Stimulated activated effector memory CD8-positive, alpha-beta T cell treated with anti-CD3 and anti-CD28 coated beads, Interleukin-12 subunit alpha, Interleukin-12 subunit beta, amount 100 ng/mL, for 72 hours (primary cell): Measurements from ENCODE around the gene PRAMEF12.
"Not testable (repeated sequence)": the region's sequence is repeated elsewhere in the genome, so short reads cannot be mapped to it uniquely, and the experiment has no call there.

Source experiments
- ATAC-seq: fragments of 150-1000 bp; cut with Tn5 transposase; 2 replicates; pipeline ENCODE4 v1.10.0; 2021
- DNase-seq, 2 donors: peaks; one replicate each; pipeline ENCODE4 v3.0.0; 2021 to 2022; ENCODE audit warnings: low spot score in 2 of 2
- H3K27ac Mint-ChIP-seq: one replicate; pipeline ENCODE4 v1.8.0; 2022; ENCODE audit warnings: mild to moderate bottlenecking, mixed read lengths
- H3K36me3 Mint-ChIP-seq: one replicate; pipeline ENCODE4 v1.8.0; 2022; ENCODE audit warnings: mild to moderate bottlenecking, mixed read lengths
- H3K4me1 Mint-ChIP-seq: one replicate; pipeline ENCODE4 v1.8.0; 2022; ENCODE audit warnings: mixed read lengths
- H3K4me3 Mint-ChIP-seq: one replicate; pipeline ENCODE4 v1.8.0; 2022; ENCODE audit warnings: mild to moderate bottlenecking, mixed read lengths
- H3K9me3 Mint-ChIP-seq: one replicate; pipeline ENCODE4 v1.8.0; 2022; ENCODE audit warnings: mixed read lengths

Gene PRAMEF12

DNA sequence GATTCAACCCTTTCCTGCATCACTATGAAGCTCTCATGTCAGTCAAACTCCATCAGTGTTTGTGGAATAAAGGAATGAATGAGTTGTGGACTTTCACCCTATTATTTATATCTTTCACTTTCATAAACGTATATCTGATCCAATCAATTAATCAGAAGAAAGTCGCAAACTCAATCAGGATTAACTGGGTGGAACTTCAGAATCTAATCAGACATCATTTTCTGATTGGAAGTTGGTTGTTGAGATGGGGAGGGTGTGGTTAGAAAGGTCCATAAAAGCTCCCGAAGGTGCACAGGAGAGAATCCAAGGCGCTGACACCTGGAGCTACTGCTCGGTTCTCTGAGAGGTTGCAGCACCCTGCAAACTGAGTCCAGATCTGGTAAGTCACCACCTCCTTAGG lies at the start of gene PRAMEF12:
Gene PRAMEF12 (plus strand): TSS at position 301 of the 400 bp plus-strand sequence. CDS start 1,130 bp downstream, outside the sequence.
- DNase-seq = peak in 1 of 2 donors; percentile 28
- no peaks in the 10 kb centered on the region for H3K36me3 Mint-ChIP-seq
- no peak within 1 kb of the TSS for H3K27ac Mint-ChIP-seq
- no peaks in the 10 kb centered on the region for H3K4me1 Mint-ChIP-seq
- ATAC-seq = no peak
- no peaks in the 10 kb centered on the region for H3K9me3 Mint-ChIP-seq
- no peak within 1 kb of the TSS for H3K4me3 Mint-ChIP-seq

DNA sequence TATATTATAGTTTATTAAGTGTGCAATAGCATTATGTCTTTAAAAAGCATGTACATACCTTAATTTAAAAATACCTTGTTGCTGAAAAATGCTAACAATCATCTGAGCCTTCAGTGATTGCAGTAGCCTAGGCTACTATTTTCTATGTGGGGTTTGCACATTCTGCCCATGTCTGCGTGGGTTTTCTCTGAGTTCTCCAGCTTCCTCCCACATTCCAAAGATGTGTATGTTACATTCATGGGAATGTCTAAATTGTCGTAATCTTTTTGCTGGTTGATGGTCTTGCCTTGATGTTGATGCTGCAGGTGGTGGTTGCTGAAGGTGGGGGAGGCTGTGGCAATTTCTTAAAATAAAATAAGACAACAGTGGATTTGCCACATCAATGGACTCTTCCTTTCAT lies 45.1 kb upstream of the PRAMEF12 start:
- Mint-ChIP-seq H3K27ac (no peak overlapping the region), H3K4me1 (no peaks in the 10 kb centered on the region), H3K9me3 (peaks cover 4% of the 10 kb centered on the region), H3K4me3 (no peak overlapping the region), H3K36me3 (no peaks in the 10 kb centered on the region)
- no peak for ATAC-seq
- no peak for DNase-seq

DNA sequence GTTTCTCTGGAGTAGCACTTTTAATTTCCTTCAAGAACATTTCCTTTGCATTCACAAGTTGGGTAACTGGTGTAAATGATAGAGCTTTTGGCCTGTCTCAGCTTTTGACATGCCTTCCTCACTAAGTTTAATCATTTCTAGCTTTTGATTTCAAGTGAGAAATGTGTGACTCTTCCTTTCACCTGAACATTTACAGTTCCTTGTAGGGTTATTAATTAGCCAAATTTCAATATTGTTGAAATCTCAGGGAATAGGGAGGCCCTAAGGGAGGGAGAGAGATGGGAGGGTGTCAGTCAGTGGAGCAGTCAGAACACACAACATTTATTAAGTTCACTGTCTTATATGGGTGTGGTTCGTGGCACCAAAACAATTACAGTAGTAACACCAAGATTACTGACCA lies 43.4 kb upstream of the PRAMEF12 start:
- Mint-ChIP-seq H3K4me1 (no peaks in the 10 kb centered on the region), H3K4me3 (no peak overlapping the region), H3K9me3 (peaks cover 7% of the 10 kb centered on the region), H3K36me3 (no peaks in the 10 kb centered on the region), H3K27ac (no peak overlapping the region)
- DNase-seq = no peak
- ATAC-seq = no peak

DNA sequence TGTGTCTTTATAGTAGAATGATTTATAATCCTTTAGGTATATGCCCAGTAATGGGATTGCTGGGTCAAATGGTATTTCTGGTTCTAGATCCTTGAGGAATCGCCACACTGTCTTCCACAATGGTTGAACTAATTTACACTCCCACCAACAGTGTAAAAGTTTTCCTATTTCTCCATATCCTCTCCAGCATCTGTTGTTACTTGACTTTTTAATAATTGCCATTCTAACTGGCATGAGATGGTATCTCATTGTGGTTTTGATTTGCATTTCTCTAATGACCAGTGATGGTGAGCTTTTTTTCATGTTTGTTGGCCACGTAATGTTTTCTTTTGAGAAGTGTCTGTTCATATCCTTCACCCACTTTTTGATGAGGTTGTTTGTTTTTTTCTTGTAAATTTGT lies 42.5 kb upstream of the PRAMEF12 start:
- not testable (repeated sequence) for H3K27ac Mint-ChIP-seq, H3K36me3 Mint-ChIP-seq, DNase-seq, H3K4me3 Mint-ChIP-seq, H3K4me1 Mint-ChIP-seq, ATAC-seq
- H3K9me3 Mint-ChIP-seq = peaks cover 11% of the 10 kb centered on the region

DNA sequence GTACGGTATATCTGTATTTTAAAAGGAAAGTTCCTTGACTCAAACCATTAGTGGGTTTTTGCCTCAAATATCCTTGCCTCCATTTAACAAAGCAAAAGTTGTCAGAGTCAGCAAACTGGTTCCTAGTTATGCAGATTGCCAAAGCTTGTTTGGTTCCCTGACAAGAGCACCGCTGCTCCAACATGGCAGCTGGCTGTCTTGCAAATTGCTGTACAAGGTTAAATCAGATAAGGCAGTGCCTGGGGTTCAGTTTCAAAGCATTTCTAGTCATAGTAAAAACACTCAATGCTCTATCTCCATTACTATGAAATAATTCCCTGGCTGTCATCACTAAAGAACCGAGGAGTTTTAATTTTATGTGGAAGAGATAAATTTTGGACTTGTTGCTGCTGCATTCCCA lies 38.9 kb upstream of the PRAMEF12 start:
- Mint-ChIP-seq H3K4me1 (no peaks in the 10 kb centered on the region), H3K9me3 (peaks cover 12% of the 10 kb centered on the region), H3K4me3 (no peak overlapping the region), H3K36me3 (no peaks in the 10 kb centered on the region), H3K27ac (no peak overlapping the region)
- no peak for ATAC-seq
- DNase-seq = no peak

DNA sequence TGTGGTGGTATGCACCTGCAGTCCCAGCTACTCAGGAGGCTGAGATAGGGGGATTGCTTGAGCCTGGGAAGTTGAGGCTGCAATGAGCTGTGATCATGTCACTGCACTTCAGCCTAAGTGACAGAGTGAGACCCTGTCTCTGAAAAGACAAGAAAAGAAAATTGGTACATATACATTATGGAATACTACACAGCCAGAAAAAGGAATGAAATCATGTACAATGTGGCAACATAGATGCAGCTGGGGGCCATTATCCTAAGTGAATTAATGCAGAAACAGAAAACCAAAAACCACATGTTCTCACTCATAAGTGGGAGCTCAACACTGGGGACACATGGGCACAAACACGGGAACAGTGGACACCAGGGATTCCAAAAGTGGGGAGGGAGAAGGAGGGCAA lies 34.6 kb upstream of the PRAMEF12 start:
- no peak overlapping the region for H3K4me3 Mint-ChIP-seq
- H3K27ac Mint-ChIP-seq = no peak overlapping the region

DNA sequence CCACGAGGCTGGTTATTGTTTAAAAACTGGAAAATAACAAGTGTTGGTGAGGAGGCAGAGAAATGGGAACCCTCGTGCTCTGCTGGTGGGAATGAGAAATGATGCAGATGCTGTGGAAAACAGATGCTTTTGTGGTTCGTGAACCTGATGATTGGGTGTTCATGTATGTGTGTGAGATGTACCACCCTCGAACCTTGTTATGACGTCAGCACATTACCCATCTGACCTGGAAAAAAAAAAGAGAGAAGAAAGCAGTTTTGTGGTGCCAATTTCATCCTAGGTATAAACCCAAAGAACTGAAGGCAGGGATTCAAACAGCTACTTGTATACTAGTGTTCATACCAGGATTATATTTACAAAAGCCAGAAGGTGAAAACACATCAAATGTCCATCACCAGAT lies 33.9 kb upstream of the PRAMEF12 start:
- H3K9me3 Mint-ChIP-seq = peaks cover 6% of the 10 kb centered on the region
- ATAC-seq (no peak), DNase-seq (no peak)
- H3K36me3 Mint-ChIP-seq = no peaks in the 10 kb centered on the region
- H3K4me1 Mint-ChIP-seq = no peaks in the 10 kb centered on the region
- no peak overlapping the region for H3K4me3 Mint-ChIP-seq
- no peak overlapping the region for H3K27ac Mint-ChIP-seq

More for the DNA sequence above, 34.6 kb upstream of the PRAMEF12 start:
- no peaks in the 10 kb centered on the region for H3K36me3 Mint-ChIP-seq
- DNase-seq (no peak), ATAC-seq (no peak)
- no peaks in the 10 kb centered on the region for H3K4me1 Mint-ChIP-seq
- H3K9me3 Mint-ChIP-seq = peaks cover 6% of the 10 kb centered on the region

DNA sequence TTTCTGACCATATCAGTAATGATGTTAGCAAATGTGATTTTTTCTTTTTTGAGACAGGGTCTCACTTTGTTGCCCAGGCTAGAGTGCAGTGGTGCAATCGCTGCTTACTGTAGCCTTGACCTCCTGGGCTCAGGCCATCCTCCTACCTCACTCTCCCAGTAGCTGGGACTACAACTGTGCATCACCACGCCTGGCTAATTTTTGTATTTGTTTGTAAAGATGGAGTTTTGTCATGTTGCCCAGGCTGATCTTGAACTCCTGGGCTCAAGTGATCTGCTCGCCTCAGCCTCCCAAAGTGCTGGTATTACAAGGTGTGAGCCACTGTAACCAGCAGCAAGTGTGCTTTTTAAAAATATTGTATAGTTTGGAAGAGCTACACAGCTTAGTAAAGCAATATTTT lies 31.6 kb upstream of the PRAMEF12 start:
- no peak for ATAC-seq
- Mint-ChIP-seq H3K4me1 (no peaks in the 10 kb centered on the region), H3K9me3 (no peaks in the 10 kb centered on the region), H3K4me3 (no peak overlapping the region), H3K27ac (no peak overlapping the region), H3K36me3 (no peaks in the 10 kb centered on the region)
- no peak for DNase-seq

DNA sequence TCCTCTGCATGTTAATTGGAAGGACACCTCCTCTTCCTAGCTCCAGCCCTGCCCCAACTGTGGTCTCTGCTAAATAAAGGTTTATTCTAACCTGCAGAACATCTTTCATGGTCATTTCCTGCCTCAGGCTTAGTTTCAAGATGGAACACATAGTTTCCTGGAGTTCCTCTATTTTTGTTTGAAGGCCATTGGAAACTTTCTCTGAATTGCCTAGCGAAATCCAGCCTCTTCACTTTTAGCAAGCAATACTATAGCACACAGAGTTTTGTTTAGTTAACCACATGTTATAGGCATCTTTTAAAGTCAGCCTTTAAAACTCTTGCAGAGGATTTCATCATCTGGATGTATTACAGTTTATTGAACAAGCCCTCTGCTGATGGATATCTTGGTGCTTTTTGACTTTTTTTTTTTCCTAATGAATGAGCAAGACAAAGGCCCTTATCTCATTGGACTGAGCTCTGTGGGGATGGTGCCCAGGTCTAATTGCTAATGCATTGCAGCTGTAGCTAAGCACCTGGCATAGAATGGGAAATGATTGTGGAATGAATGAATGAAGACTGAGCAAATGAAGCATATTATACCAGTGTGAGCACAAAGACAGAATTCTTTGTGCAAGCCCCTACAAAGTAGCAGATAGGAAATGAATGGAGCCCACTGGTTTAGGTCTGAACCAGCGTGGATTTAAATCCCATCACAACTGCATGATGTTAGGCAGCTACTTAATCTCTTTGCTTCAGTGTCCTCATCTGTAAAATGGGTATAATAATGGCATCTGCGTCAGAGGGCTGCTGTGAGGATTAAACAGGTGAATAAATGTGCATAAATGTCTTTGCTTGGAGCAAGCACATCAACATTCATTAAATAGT lies 28.2 kb upstream of the PRAMEF12 start:
- Mint-ChIP-seq H3K27ac (no peak overlapping the region), H3K4me3 (no peak overlapping the region), H3K4me1 (no peaks in the 10 kb centered on the region), H3K9me3 (peaks cover 16% of the 10 kb centered on the region), H3K36me3 (no peaks in the 10 kb centered on the region)
- DNase-seq (no peak), ATAC-seq (no peak)

DNA sequence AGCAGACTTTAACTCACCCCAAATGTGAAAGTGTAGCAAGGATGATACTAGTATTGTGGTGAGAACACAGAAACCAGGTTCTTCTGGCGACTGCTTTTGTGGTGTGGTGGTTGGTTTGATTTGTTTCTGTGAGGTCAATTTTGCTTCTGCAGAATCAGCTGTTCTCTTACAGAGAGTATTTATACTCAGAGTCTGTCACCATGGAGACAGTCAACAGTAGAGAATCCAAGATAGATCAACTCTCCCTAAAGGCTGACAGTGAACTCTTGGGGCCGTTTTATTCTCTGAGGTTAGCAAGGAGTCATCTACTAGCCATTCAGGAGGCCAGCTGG lies 27.6 kb upstream of the PRAMEF12 start, which contains the start of gene CFAP107:
Gene CFAP107 (plus strand): TSS at position 209 of the 332 bp plus-strand sequence. CDS start 231 bp downstream, outside the sequence.
- H3K4me1 Mint-ChIP-seq = no peaks in the 10 kb centered on the region
- peak; percentile 43 for ATAC-seq
- H3K27ac Mint-ChIP-seq = no peak within 1 kb of the TSS
- H3K4me3 Mint-ChIP-seq = no peak within 1 kb of the TSS
- peaks cover 18% of the 10 kb centered on the region for H3K9me3 Mint-ChIP-seq
- H3K36me3 Mint-ChIP-seq = no peaks in the 10 kb centered on the region
- no peak for DNase-seq

DNA sequence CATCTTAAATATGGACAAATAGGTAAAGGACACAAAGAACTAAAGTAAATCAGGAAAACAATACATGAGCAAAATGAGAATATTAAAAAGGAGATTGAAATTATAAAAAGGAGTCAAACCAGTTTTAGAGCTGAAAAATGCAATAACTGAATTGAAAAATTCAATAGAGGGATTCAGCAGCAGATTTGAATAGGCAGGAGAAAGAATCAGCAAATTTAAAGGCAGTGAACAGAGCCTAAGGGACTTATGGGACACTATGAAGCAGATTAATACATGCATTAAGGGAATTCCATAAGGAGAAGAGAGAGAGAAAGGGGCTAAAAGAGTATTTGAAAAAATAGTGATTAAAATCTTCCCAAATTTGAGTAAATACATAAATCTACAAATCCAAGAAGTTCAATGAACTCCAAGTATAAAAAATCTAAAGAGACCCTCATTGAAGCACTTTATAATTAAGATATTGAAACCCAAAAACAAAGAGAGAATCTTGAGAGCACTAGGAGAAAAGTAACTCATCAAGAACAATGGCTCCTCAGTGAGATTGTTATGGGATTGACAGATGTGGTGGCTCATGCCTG lies 24.7 kb upstream of the PRAMEF12 start:
- Mint-ChIP-seq H3K4me3 (no peak overlapping the region), H3K27ac (no peak overlapping the region), H3K36me3 (no peaks in the 10 kb centered on the region), H3K4me1 (no peaks in the 10 kb centered on the region), H3K9me3 (peaks cover 20% of the 10 kb centered on the region)
- no peak for ATAC-seq
- DNase-seq = no peak

DNA sequence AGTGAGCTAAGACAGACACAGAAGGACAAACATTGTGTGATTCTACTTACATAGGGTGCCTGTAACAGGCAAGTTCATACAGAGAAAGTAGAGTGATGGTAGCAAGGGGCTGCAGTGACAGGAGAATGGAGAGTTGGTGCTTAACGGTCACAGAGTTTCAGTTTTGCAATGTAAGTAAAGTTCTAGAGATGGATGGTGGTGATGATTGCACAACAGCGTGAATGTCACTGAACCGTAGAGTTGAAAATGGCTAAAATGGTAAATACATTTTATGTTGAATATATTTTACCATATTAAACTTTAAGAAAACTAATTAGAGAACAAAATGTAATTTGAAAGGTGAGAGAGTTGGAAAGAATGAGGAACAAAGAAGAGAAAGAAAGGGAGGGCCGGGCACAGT lies 18.8 kb upstream of the PRAMEF12 start:
- H3K27ac Mint-ChIP-seq = no peak overlapping the region
- no peak for ATAC-seq
- H3K4me1 Mint-ChIP-seq = no peaks in the 10 kb centered on the region
- H3K4me3 Mint-ChIP-seq = no peak overlapping the region
- no peaks in the 10 kb centered on the region for H3K36me3 Mint-ChIP-seq
- peaks cover 9% of the 10 kb centered on the region for H3K9me3 Mint-ChIP-seq
- DNase-seq = no peak

DNA sequence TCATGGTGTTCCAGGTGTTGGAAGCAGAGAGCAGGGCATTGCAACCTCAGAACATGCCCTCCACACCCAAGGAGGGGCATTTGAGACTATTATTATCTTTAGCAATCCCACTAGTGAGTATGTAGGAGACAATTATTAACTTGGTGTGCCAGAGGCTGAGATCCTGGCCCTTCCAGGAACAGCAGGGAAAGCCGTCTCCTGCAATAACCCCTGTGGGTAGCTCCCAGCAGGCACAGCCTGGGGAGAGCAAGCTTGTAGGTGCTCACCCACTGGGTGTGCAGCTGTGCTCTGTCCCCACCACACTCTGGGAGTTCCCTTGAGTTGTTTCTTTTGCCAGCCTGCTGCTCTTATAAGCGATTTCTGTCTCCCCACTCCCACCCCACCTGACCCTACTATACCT lies 17.3 kb upstream of the PRAMEF12 start:
- no peaks in the 10 kb centered on the region for H3K36me3 Mint-ChIP-seq
- no peak for DNase-seq
- no peaks in the 10 kb centered on the region for H3K9me3 Mint-ChIP-seq
- no peak overlapping the region for H3K27ac Mint-ChIP-seq
- ATAC-seq = no peak
- H3K4me3 Mint-ChIP-seq = no peak overlapping the region
- H3K4me1 Mint-ChIP-seq = no peaks in the 10 kb centered on the region

DNA sequence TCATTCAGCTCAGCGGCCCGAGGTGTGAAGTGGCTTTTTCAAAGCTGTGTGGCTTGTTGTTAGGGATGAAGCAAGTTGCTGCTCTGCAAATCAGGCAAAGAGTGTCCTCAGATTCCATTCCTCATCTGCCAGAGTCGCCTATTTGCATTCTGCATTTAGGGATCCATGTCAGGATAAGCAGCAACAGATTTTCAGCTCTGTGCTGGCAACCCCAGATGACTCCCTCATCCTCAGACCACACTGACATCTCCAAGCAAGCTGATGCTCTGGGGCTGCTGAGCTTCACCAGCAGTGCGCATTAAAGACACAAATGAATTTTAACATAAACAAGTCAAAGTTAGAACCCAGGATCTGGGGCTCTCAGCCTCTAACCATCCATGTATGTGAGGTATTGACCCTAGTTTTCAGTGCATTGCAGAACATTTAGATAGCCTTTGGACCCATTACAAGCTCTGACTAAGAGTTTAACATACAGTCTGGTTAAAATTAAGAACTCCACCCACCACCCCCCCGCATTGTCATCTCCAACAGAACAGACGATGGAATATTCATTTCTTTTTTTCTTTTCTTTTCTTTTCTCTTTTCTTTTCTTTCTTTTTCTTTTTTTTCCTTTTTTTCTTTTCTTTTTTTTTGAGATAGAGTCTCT lies 16.6 kb upstream of the PRAMEF12 start:
- no peaks in the 10 kb centered on the region for H3K9me3 Mint-ChIP-seq
- H3K27ac Mint-ChIP-seq = no peak overlapping the region
- no peaks in the 10 kb centered on the region for H3K4me1 Mint-ChIP-seq
- DNase-seq (no peak), ATAC-seq (no peak)
- no peaks in the 10 kb centered on the region for H3K36me3 Mint-ChIP-seq
- H3K4me3 Mint-ChIP-seq = no peak overlapping the region

DNA sequence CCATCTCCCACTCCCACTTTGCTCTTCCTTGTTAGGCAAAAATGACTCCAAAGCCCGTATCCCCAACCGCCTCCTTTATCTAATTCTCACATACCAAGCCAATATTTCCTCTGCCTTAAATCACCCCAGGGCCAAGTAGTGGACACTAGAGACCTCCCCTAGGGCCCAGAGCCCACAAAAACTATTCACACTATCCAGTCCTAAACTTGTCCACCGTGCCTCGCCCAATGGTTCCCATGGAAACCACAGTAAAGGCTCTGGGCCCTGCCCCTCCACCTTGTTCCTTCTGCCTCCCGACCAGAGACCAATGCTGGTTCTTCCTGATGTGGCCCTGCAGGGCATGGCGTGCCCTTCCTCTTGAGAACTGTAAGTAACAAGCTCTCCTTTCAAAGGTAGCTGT lies 15.7 kb upstream of the PRAMEF12 start:
- Mint-ChIP-seq H3K4me1 (no peaks in the 10 kb centered on the region), H3K4me3 (no peak overlapping the region), H3K27ac (no peak overlapping the region), H3K36me3 (no peaks in the 10 kb centered on the region), H3K9me3 (no peaks in the 10 kb centered on the region)
- DNase-seq (no peak), ATAC-seq (no peak)
